ENCODE results near the gene TRPM2.

Gene TRPM2

DNA sequence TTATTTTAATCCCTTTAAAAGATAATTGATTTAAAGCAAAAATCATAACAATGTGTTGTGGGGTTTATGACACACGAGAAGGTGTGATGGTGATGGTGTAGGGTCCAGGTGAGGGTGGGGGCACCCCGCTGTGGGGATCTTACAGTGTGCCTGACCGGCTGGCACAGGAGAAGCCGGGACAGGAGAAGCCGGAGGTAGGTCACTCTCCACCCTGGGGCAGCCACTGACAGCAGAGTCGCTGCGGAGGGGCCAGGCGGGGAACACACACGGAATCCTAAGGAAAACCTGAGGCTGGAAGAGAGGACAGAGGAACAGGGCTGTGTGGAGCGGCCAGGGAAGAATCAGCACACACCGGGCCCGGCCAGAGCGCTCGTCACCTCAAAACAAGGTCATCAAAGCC, 97.6 kb downstream of the TRPM2 start:
- DNase-seq, result no peak

DNA sequence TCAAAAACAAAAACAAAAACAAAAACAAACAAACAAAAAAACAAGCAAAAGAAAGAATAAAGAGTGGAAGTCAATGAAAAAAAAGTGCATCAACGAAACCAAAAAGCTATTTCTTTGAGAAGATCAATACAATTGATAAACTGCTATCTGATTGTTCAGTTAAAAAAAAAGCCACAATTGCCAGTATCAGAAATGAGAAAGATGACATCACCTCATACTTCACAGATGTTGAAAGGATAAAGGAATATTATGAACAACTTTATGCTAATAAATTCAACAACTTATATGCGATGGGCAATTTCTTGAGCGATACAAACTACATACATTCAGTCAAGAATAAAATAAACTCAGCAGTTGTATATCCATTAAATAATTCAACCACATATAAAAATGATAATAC, 99.7 kb downstream of the TRPM2 start:
- DNase-seq, result no peak

DNA sequence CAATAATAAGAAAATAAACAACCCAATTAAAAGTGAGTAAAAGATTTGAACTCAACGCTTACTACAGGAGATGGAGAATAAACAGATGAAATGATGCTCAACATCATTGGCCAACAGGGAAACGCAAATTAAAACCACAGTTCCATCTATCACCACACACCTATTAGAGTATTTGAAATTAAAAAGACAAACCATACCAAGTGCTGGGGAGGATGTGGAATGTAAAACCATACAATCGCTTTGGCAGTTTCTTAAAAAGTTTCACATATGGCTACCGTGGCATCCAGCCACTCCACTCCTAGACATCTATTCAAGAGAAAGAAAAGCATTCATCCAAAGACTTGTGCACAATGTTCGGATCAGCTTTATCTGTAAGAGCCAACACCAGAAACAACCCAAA, 100.6 kb downstream of the TRPM2 start:
- DNase-seq, result no peak

- DNase-seq, result no peak
These were observed 101.5 kb downstream of the TRPM2 start, which contains the start of gene LRRC3 for GRCh38 chr21:44454747-44455523. TSS of gene LRRC3 (plus strand) at chr21:44455510. CDS start at chr21:44456645, 1,135 bp downstream.

DNA sequence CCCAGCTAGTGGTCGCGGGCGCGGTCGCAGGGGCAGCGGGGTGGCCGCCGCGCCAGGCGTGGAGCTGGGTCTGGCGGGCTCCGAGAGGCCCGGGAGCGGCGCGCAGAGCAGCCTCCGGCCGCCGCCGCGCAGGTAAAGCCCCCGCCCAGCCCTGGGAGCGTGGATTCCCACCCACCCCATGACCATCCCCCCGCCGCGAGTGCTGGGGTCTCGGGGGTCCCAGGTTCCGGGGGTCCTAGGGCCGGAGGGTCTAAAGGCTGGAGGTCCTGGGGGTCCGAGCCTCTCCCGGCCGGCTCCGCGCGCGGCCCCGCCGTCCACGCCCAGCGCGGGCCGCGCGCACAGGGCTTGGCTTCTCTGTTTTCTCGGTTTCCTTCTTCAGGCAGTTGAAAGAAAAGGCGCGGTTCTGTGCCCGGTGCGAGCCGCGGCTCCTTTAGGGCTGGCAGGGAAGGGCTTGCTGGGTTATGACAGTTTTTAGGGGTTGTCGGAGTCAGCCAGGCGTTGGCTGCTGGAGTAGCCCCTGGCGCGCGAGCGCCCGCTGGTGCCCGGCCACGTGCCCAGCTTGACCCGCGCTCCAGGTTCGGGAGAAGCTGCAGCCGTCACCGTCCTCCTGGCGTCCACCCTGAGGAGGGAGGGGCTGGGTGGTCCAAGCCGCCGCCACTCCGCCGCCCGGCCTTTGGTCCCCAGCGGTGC, 102.2 kb downstream of the TRPM2 start:
- DNase-seq, result no peak

- DNase-seq, result no peak
These were observed 102.9 kb downstream of the TRPM2 start for GRCh38 chr21:44456214-44456914.

GRCh38 chr21:44456915-44457736, 103.7 kb downstream of the TRPM2 start:
- no peak for DNase-seq

DNA sequence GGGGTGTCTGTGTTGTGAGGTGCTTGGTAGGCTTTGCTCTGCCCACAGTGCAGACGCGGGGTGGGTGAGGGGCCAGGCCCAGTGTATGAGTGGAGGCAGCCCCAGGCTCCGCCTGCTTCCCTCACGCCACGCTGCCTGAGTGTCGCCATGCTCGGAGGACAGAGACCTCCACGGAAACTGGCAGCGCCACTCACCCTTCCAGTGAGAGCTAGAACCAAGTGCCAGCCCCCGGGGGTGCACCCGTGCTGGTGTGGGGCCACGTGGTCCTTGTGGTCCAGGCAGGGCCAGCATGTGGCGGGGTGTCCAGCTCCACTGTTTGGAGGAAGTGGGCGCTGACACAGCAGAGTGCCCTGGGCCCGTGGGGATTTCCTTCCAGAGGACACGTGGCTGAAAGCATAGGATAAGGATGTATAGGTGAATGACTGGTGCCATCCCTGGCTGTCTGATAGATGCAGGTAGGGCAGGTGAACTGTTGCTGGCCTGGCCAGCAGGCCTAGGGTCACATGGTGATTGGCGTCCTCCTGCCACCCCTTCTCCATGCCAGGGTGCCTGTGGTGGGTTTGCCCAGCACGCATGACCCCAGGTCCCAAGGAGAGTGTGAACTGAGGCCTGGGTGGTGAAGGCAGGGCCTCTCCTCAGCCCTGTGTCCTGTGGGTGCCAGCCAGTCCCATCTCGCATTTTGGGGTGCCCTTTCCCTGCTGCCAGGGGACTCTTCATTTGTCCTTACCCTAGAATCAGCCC, 105.7 kb downstream of the TRPM2 start:
- no peak for DNase-seq

DNA sequence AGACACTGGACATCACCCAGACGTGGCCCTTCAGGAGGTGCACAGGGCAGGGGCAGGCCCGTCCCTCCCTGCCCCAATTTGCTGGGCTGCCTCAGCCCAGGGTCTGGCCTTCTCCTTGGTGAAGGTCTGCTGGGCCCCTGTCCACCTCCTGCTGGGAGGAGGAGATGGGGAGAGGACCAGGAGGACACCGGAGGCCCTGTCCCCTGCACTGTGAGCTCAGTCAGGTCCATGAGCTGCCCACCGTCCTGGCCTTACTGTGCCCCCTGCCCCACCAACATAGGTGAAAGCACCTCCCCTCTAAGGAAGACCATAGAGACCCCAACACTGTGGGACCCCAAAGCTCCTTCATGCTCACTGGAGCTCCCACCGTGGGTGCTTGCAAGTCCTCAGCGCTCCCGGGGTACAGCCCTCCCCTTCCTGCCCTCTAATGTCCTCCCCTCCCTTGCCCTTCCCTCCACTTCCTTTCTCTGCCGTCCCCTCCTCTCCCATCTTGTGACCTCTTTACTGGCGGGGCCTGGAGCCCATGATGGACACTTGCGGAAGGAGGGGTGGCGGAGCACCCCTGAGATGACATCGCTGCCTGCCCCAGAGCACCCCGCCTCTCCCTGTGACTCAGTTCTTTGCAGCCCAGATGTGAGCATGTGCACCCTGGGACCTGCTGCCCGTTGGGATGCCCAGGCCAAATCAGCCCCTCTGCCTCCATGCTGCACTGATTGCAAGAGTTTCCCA, 106.5 kb downstream of the TRPM2 start:
- DNase-seq, result no peak

- no peak for DNase-seq
These were observed 107.0 kb downstream of the TRPM2 start for GRCh38 chr21:44460441-44460755.

- DNase-seq, result no peak
These were observed 107.6 kb downstream of the TRPM2 start for GRCh38 chr21:44461005-44461404.

DNA sequence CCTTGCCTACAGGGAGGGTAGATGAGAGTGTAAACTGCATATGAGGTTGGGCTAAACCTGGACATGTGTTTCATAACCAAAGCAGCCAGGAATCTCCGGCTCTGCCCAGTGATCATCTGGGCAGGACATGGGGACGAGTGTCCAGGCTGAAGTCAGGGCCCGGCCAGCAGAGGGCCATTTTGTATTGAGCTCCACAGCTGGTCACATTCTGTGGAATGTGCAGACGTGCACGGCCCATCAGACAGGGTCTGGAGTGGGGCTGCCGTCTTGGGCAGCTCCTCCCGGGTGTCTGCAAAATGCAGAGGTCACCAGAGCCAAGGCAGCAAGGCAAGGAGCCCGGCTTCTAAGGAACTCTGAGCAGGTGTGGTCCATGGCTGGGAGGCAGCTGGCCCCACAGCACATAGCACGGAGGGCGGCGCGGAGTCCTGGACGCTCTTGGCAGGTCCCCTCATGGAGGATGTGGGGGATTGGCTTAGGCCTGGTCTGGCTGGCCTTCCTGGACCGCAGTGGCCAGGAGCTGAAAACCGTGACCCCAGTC, 108.1 kb downstream of the TRPM2 start:
- no peak for DNase-seq

DNA sequence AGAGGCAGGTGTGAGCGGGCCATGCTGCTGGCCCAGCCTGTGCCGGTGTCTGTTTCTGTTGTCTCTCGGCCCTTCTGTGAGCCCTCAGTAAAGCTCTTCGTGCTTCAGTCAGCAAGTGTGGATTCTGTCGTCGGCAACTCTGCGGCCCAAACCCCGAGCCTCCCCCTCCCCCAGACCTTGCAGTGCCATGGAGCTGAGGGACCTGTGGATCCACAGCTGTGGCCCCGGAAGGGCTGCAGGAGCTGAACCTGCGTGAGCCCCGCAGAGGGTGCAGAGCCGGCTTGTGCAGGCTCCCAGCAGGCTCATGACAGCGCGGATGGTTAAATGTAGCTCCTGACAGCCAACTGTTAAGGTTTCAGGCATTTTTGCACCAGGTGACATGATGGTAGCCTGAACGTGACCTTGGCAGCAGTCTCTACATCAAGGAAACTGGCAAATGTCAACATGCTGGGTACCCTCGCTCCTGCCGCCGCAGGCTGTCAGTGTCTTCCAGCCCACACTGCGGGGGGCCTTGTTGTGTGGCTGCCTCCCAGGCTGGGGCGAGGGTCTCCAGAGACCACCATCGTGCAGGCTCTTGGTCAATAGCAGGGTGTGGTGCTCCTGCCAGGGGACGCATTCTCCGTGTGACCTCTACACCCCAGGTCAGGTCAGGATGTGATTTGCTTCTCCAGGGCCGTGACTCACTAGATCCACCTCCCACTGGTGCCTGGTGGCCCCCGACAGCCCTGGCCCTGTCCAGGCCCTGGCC, 108.8 kb downstream of the TRPM2 start:
- DNase-seq, result no peak

GRCh38 chr21:44462834-44463200, 109.4 kb downstream of the TRPM2 start:
- no peak for DNase-seq

DNA sequence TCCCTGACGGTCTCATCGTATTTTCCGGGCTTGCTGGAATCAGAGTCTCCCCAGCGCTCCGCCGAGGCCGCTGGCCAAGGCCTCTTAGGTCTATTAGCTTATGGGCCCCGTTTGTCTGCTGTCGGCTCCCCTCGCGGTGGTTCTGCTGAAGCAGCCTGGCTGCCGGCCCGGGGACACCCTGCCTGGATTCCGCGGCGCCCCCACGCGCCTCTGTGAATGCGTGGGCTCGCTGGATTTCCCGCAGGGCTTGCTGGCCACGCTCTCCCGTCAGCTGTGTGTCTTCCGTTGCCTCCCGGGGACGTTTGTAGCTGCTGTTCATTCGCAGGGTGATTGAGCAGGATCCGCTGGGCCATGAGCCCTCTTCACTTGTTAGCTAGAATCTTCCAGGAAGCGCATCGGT, 110.3 kb downstream of the TRPM2 start:
- DNase-seq, result no peak

DNA sequence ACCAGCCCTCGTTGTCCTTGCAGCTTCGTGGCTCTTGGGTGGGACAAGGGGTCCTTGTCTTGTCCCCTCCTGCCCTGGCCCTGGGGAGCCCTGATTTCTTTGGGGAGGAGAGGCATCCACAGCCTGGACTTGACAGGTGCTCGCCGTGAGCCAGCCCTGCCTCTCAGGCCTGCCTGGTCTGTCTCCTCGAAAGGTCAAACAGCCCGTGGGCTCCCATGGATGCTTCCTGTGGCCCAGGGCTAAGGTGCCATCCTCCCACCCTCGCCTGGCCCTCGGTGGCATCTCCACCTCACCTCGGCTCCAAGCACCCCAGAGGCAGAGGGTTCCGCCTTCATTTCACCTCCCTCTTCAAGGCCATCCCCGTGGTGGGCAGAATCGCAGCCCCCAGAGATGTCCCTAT, 110.9 kb downstream of the TRPM2 start:
- DNase-seq, result no peak

DNA sequence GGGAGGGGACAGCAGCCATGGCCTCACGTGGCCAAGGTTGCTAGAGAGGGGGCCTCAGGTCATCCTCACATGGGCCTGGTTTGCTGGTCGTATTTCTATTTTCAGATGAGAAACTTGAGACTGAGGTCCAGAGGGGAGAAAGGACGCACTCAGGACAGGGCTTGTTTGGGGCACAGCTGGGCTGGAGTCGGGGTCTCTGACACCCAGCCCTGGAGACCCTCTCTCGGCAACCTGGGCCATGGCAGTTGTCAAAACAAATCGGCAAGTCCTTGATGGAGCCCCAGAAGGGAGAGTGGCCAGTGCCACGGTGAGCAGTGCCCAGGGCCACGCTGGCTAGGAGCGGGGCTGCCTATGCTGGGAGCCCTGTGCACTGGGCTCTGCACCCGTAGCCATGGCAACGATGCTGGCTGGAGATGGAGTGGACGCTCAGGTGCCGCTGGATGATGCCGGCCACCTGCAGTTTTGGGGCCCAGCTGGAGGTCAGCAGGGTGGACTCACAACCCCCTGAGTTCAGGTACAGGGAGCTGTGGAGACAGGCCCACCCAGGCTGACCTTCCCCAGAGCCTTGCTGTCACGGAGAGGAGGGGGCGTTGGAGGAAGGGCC, 113.0 kb downstream of the TRPM2 start:
- no peak for DNase-seq

GRCh38 chr21:44466996-44467858, 113.8 kb downstream of the TRPM2 start:
- DNase-seq, result no peak

GRCh38 chr21:44467859-44468195, 114.4 kb downstream of the TRPM2 start:
- no peak for DNase-seq

Data from SIG-M5 (cell line).